Bronchial epithelial cell (primary cell): ENCODE data around the gene NFYC. TPM values are rescaled to one million over a fixed set of nuclear protein-coding genes. Genes with fewer than 3 reads are reported as not detected.

Experiments used
- DNase-seq: peaks from one replicate; pipeline ENCODE4 v3.0.0-alpha.2; 2010; ENCODE audit warnings: low read depth
- FAIRE-seq: peaks from 2 replicates; lab custom pipeline; 2011; peaks lifted over from hg19 to GRCh38; lab: Jason Lieb, UNC
- H3K27me3 ChIP-seq: 2 replicates; pipeline ENCODE4 v1.5.1; 2011; ENCODE audit warnings: low read length; ENCODE audit not compliant: control insufficient read depth, insufficient read depth
- H3K36me3 ChIP-seq: 2 replicates; pipeline ENCODE4 v1.5.1; 2011; ENCODE audit warnings: low read length; ENCODE audit not compliant: control insufficient read depth, insufficient read depth
- H3K4me3 ChIP-seq: 2 replicates; pipeline ENCODE4 v1.5.1; 2011; ENCODE audit warnings: mild to moderate bottlenecking, low read depth, low read length, control low read depth
- CTCF ChIP-seq: IDR thresholded peaks from 2 replicates; pipeline ENCODE4 v1.5.1; 2011; ENCODE audit warnings: mild to moderate bottlenecking, moderate library complexity, low read length, control low read depth, inconsistent platforms; ENCODE audit not compliant: insufficient read depth, severe bottlenecking
- total RNA-seq: library from RNA; depleted of rRNA; stranded (reverse); fragments of >200 nt; gene quantifications from 2 replicates; pipeline ENCODE4 v1.2.1, GENCODE V29; 2014

NFYC gene
- total RNA-seq, 1 donor from 2014 or later, result 22.9 TPM

- no peak for TF ChIP-seq CTCF
- no peak for FAIRE-seq
- Histone ChIP-seq H3K27me3 (peaks cover 5% of the 10 kb centered on the region), H3K4me3 (peak within 1 kb of the TSS; percentile 38), H3K36me3 (no peaks in the 10 kb centered on the region)
- DNase-seq, result peak; percentile 20
Measured at GRCh38 chr1:40665335-40666171, 26.0 kb upstream of the NFYC start, which contains the start of gene RIMS3. Gene RIMS3 (minus strand): TSS chr1:40665682. CDS start chr1:40641925, 23,757 bp downstream.

- FAIRE-seq (no peak), DNase-seq (peak; percentile 66)
- H3K27me3 ChIP-seq, result peaks cover 3% of the 10 kb centered on the region
- TF ChIP-seq CTCF, result peak; percentile 89
- no peaks in the 10 kb centered on the region for H3K36me3 ChIP-seq
- no peak overlapping the region for H3K4me3 ChIP-seq
Measured at GRCh38 chr1:40668769-40669525, 22.6 kb upstream of the NFYC start.

GRCh38 chr1:40673452-40673851 is 18.1 kb upstream of the NFYC start:
- no peak for TF ChIP-seq CTCF
- no peaks in the 10 kb centered on the region for H3K36me3 ChIP-seq
- no peak overlapping the region for H3K4me3 ChIP-seq
- peaks cover 2% of the 10 kb centered on the region for H3K27me3 ChIP-seq
- no peak for DNase-seq
- FAIRE-seq, result no peak

DNA sequence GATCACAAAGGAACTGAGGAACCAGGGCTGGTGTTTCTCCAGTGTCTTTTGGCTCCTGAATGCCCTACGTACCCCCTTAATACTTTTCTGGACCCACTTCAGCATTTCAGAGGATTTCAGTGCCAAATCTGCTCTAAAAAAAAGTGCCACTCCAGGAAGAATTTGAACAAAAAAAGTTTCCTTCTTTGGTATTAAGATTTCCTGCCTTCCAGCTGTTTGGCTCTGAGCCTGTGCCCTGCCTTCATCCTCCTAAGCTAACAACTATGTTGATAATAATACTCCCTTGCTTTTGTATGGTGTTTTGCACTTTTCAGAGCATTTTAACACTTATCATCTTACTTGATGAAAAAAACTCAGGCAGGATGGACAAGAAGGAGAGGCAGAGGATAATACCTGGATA is 15.0 kb upstream of the NFYC start:
- TF ChIP-seq CTCF, result no peak
- no peak for DNase-seq
- Histone ChIP-seq H3K27me3 (no peaks in the 10 kb centered on the region), H3K36me3 (no peaks in the 10 kb centered on the region), H3K4me3 (no peak overlapping the region)
- FAIRE-seq, result no peak

DNA sequence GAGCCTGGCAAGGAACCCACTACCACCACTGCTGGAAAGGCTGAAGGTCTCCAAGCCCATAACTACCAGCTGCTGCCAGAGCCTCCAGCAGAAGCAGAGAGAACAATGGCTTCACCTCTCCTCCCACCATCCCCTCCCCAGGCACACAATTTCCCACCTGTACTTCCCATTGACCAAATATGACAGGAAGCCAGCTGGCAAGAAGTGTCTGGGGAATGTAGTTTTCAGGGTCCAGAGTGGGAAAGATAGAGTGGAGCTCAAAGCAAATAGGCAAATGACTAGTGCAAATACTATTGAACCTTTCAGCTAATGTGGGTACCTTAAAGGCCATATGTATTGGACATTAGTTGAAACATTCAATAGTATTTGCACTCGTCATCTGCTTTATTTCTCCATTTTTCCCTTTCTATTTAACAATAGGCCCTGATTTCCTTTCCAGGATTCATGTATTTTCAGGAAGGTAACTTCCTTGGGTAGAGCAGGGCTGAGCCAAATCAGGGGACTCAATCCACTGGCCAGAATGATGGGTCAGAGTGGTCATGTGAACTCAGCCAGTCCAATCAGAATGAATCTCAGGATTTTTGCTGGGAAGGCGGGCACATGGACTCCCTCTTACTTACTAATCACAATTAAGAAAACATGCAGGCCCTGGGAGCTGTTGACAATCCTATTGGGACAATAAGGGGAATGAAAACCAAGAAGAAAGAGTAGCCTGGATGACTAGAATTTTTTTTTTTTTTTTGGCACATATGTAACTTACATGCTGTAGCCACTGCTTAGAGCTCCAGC is 12.1 kb upstream of the NFYC start:
- no peaks in the 10 kb centered on the region for H3K36me3 ChIP-seq
- FAIRE-seq, result no peak
- DNase-seq, result no peak

More for the DNA sequence above, 12.1 kb upstream of the NFYC start:
- no peaks in the 10 kb centered on the region for H3K27me3 ChIP-seq
- no peak for TF ChIP-seq CTCF
- H3K4me3 ChIP-seq, result no peak overlapping the region
